MCF 10A (cell line): ENCODE measurements around the gene GALNT16. TPM values are rescaled to one million over a fixed set of nuclear protein-coding genes. Genes with fewer than 3 reads are reported as not detected.

Experiments
- BruUV-seq: library from RNA; stranded (reverse); fragments of 400-500 nt; replicated peaks from 2 replicates; lab custom pipeline; 2021; lab: Mats Ljungman, UMichigan
- CTCF ChIA-PET: fragments of 300-600 bp; sonication (Branson Sonifier 250); formaldehyde crosslinking; extraction: SDS; loops from one replicate; lab custom pipeline; 2021; ENCODE audit warnings: antibody characterized with exemption, inconsistent platforms; lab: Yijun Ruan, JAX
- POLR2A ChIA-PET: fragments of 300-600, 350-650 bp; sonication (Branson Sonifier 250); formaldehyde crosslinking; extraction: SDS; loops from one replicate; lab custom pipeline; 2020; ENCODE audit warnings: antibody characterized with exemption, inconsistent platforms; lab: Yijun Ruan, JAX
- DNase-seq: peaks from one replicate; pipeline ENCODE4 v3.0.0-alpha.2; 2018; ENCODE audit not compliant: unreplicated experiment
- H3K27ac Mint-ChIP-seq: one replicate; pipeline ENCODE4 v1.8.0; 2022; ENCODE audit warnings: mild to moderate bottlenecking, low read depth, mixed read lengths; ENCODE audit not compliant: unreplicated experiment
- H3K27me3 Mint-ChIP-seq: one replicate; pipeline ENCODE4 v1.8.0; 2022; ENCODE audit warnings: mixed read lengths; ENCODE audit not compliant: insufficient read depth, unreplicated experiment
- H3K36me3 Mint-ChIP-seq: one replicate; pipeline ENCODE4 v1.8.0; 2022; ENCODE audit warnings: mild to moderate bottlenecking, moderate library complexity, mixed read lengths; ENCODE audit not compliant: insufficient read depth, unreplicated experiment
- H3K4me1 Mint-ChIP-seq: one replicate; pipeline ENCODE4 v1.8.0; 2022; ENCODE audit warnings: mixed read lengths; ENCODE audit not compliant: insufficient read depth, unreplicated experiment
- H3K4me3 Mint-ChIP-seq: one replicate; pipeline ENCODE4 v1.8.0; 2022; ENCODE audit warnings: mild to moderate bottlenecking, moderate library complexity, mixed read lengths; ENCODE audit not compliant: unreplicated experiment
- H3K9me3 Mint-ChIP-seq: one replicate; pipeline ENCODE4 v1.8.0; 2022; ENCODE audit warnings: mixed read lengths; ENCODE audit not compliant: unreplicated experiment
- intact Hi-C: fragments of 100-400 bp; cut with micrococcal nuclease; formaldehyde crosslinking; loops from 2 replicates; pipeline ENCODE4 v1.14.1; 2022
- total RNA-seq: library from RNA; stranded (reverse); gene quantifications from 2 replicates; pipeline ENCODE4 v1.2.3, GENCODE V29; 2022
- TF ChIP-seq, protein P1 (sequence below): fragments of 200-600 bp; IDR thresholded peaks from one replicate; pipeline ENCODE4 v1.8.0; 2022; ENCODE audit warnings: antibody characterized with exemption, mild to moderate bottlenecking; ENCODE audit not compliant: unreplicated experiment

The GALNT16 gene
- total RNA-seq, 1 experiment from 2014 or later = not detected

DNA sequence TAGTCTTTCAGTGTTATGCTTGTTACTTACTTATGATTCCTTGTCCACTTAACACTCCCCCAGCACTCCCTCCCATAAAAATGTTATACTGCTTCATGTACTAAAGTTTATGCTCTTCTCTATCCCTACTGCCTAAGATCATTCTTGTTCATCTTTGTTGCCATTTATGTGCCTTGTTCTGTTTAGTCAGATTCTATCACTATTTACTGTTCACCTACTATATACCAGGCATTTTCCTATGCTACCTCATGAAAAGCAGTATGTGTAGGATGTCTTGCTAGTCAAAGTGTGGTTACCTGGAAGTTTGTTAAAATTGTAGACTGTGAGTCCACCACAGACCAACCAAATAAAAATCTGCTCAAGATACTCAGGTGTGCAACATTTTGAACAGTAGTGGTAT, 114.3 kb downstream of the GALNT16 start:
- Mint-ChIP-seq H3K36me3 (peaks cover 39% of the 10 kb centered on the region), H3K27me3 (no peaks in the 10 kb centered on the region), H3K4me1 (no peaks in the 10 kb centered on the region), H3K4me3 (no peak overlapping the region), H3K9me3 (peaks cover 14% of the 10 kb centered on the region), H3K27ac (no peak overlapping the region)
- intact Hi-C loops = no loop called here
- TF ChIP-seq, protein P1, sequence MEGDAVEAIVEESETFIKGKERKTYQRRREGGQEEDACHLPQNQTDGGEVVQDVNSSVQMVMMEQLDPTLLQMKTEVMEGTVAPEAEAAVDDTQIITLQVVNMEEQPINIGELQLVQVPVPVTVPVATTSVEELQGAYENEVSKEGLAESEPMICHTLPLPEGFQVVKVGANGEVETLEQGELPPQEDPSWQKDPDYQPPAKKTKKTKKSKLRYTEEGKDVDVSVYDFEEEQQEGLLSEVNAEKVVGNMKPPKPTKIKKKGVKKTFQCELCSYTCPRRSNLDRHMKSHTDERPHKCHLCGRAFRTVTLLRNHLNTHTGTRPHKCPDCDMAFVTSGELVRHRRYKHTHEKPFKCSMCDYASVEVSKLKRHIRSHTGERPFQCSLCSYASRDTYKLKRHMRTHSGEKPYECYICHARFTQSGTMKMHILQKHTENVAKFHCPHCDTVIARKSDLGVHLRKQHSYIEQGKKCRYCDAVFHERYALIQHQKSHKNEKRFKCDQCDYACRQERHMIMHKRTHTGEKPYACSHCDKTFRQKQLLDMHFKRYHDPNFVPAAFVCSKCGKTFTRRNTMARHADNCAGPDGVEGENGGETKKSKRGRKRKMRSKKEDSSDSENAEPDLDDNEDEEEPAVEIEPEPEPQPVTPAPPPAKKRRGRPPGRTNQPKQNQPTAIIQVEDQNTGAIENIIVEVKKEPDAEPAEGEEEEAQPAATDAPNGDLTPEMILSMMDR = no peak
- ChIA-PET POLR2A (interaction anchor here (0.7 to 1.6 kb wide), 2 partner anchors 9 to 13 kb away, joined by 3 to 5 read pairs; no protein-coding TSS in a partner anchor), CTCF (no interaction called here)
- BruUV-seq = no TSS peak
- no peak for DNase-seq

DNA sequence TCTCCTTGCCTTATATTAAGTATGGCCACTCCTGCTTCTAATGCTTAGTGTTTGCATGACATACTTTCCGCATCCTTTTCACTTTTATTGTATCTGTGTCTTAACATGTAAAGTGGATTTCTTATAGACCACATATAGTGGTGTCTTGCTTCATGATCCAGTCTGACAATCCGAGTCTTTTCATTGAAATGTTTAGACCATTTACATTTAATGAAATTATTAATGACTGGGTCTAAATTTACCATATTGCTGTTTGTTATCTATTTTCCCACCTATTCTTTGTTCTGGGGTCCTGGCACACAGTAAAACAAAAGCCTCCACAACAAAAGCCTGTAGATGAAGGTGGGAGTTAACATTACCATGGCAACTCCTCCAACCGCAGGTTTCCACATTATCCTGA, 115.2 kb downstream of the GALNT16 start:
- Mint-ChIP-seq H3K9me3 (peaks cover 14% of the 10 kb centered on the region), H3K27ac (no peak overlapping the region), H3K27me3 (no peaks in the 10 kb centered on the region), H3K4me1 (no peaks in the 10 kb centered on the region), H3K4me3 (no peak overlapping the region), H3K36me3 (peaks cover 49% of the 10 kb centered on the region)
- intact Hi-C loops = no loop called here
- no peak for DNase-seq
- TF ChIP-seq, protein P1 = no peak
- no TSS peak for BruUV-seq
- ChIA-PET POLR2A (no interaction called here), CTCF (no interaction called here)

GRCh38 chr14:69375722-69376121, 115.8 kb downstream of the GALNT16 start:
- H3K27ac Mint-ChIP-seq = no peak overlapping the region
- DNase-seq = no peak
- H3K27me3 Mint-ChIP-seq = no peaks in the 10 kb centered on the region
- TF ChIP-seq, protein P1 = no peak
- no TSS peak for BruUV-seq
- H3K36me3 Mint-ChIP-seq = peaks cover 54% of the 10 kb centered on the region
- no peaks in the 10 kb centered on the region for H3K4me1 Mint-ChIP-seq
- intact Hi-C loops = no loop called here
- ChIA-PET CTCF (interaction anchor here (0.6 to 1.2 kb wide), 2 partner anchors 84 to 172 kb away, joined by 4 to 5 read pairs; no protein-coding TSS in a partner anchor), POLR2A (interaction anchor here (1.1 to 1.9 kb wide), 2 partner anchors 21 to 23 kb away, joined by 3 to 9 read pairs; partner anchors contain the start of genes ERH and SLC39A9)
- no peak overlapping the region for H3K4me3 Mint-ChIP-seq
- peaks cover 14% of the 10 kb centered on the region for H3K9me3 Mint-ChIP-seq

DNA sequence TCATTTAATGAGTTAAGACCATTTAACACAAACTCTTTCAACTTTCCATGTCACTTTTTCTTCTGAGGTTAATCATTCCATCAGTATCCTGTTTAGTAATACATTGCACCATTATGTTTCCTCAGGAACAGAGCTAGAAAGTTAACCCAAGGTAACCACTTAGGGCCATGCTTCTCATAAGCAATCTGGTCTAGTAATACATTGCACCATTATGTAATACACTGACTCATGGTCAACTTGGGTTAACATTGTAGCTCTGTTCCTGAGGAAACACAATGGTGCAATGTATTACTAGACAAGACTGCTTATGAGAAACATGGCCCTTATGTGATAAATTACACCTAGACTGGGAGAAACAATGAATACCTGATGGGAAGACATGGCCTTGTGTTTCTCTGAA, 116.5 kb downstream of the GALNT16 start:
- CTCF ChIA-PET = interaction anchor here (0.6 to 1.2 kb wide), 3 partner anchors 83 to 173 kb away, joined by 4 to 5 read pairs (median 4); no protein-coding TSS in a partner anchor
- peak; percentile 73 for DNase-seq
- H3K9me3 Mint-ChIP-seq = peaks cover 14% of the 10 kb centered on the region

More for the DNA sequence above, 116.5 kb downstream of the GALNT16 start:
- no peak overlapping the region for H3K4me3 Mint-ChIP-seq
- no peak overlapping the region for H3K27ac Mint-ChIP-seq
- intact Hi-C loops = no loop called here
- BruUV-seq = no TSS peak
- H3K36me3 Mint-ChIP-seq = peaks cover 61% of the 10 kb centered on the region
- POLR2A ChIA-PET = interaction anchor here (0.6 to 1.9 kb wide), 3 partner anchors 10 to 22 kb away, joined by 3 to 9 read pairs (median 4); partner anchors contain the start of genes ERH and SLC39A9
- no peaks in the 10 kb centered on the region for H3K4me1 Mint-ChIP-seq
- TF ChIP-seq, protein P1 = no peak
- no peaks in the 10 kb centered on the region for H3K27me3 Mint-ChIP-seq
